Measurements from ENCODE around the gene NPTXR.
A peak's percentile ranks its signal among the peaks of the same experiment; 100 is the strongest.

Gene NPTXR

GRCh38 chr22:38802671-38803121, 41.1 kb downstream of the NPTXR start:
- DNase-seq (no peak), ATAC-seq (replicated peaks) (no peak)
- Mint-ChIP-seq H3K4me3 (no peak overlapping the region), H3K27me3 (peaks cover 38 to 42% of the 10 kb centered on the region in 2 donors), H3K9me3 (peaks cover 0 to 2% of the 10 kb centered on the region in 2 donors), H3K27ac (no peak overlapping the region), H3K36me3 (ENCODE audit: insufficient read depth) (no peaks in the 10 kb centered on the region), H3K4me1 (ENCODE audit: low read depth in 2 of 2) (peaks cover 7 to 10% of the 10 kb centered on the region in 2 donors)

DNA sequence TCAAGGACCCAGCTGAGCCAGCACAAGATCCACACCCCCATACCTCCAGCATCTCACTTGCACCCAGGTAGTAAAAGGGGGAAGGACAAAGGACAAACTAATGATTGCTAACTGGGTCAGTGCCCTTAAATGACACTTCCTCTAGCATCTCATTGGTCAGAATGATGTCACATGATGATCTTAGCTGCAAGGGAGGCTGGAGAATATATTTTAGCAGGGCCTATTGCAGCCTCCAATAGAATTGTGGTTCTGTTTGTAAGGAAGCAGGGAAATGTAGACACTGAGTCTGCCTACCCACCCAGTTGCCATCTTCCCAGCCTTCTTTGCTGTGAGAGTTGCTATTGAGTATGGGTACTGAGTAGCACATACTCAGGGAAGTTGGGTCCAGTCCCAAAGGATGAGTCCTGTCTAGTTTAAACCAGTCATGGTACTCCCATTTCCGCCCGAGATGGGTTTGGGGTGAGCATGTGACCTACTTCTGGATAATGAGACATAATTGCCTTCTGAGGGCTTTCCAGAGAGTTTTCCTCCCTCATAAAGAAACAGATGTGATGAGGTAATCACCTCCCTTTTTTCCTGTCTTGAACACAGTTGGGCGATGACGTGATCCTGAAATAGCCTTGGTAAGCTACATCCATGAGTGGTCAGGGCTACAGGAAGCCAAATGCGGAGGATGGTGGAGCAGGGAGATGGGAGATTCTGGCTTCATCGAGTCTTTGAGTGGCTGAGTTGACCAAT, 44.4 kb downstream of the NPTXR start:
- ATAC-seq (replicated peaks), result no peak
- Mint-ChIP-seq H3K9me3 (peaks cover 0 to 2% of the 10 kb centered on the region in 2 donors), H3K27me3 (peaks cover 57 to 64% of the 10 kb centered on the region in 2 donors), H3K4me3 (no peak overlapping the region), H3K4me1 (ENCODE audit: low read depth in 2 of 2) (peaks cover 7 to 10% of the 10 kb centered on the region in 2 donors), H3K27ac (no peak overlapping the region), H3K36me3 (ENCODE audit: insufficient read depth) (no peaks in the 10 kb centered on the region)
- no peak for DNase-seq

DNA sequence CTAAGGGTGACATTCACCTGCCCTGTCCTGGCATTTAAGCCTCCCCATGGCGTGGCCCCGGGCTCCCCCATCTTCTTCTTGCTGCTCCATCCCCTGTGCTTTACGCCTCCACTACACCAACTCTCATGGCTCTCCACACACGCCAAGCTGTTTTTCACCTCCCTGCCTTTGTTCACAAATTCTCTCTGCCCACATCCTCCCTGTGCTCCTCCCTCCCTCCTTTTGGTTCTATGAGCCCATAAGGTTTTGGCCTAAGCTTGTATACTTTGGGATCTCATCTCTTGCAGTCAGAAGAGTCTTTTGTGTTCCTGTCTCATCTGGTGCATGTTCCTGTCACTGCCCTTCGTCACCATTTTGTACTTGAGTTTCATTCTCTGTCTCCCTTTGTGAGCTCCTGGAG, 45.3 kb downstream of the NPTXR start:
- Mint-ChIP-seq H3K27ac (no peak overlapping the region), H3K4me3 (no peak overlapping the region), H3K4me1 (ENCODE audit: low read depth in 2 of 2) (peaks cover 8 to 9% of the 10 kb centered on the region in 2 donors), H3K27me3 (peaks cover 50 to 58% of the 10 kb centered on the region in 2 donors), H3K9me3 (peaks cover 0 to 2% of the 10 kb centered on the region in 2 donors), H3K36me3 (ENCODE audit: insufficient read depth) (no peaks in the 10 kb centered on the region)
- DNase-seq (no peak), ATAC-seq (replicated peaks) (no peak)

GRCh38 chr22:38796262-38796957, 47.4 kb downstream of the NPTXR start:
- H3K4me1 Mint-ChIP-seq (ENCODE audit: low read depth in 2 of 2), result peaks cover 14 to 15% of the 10 kb centered on the region in 2 donors
- no peak overlapping the region for H3K27ac Mint-ChIP-seq
- H3K4me3 Mint-ChIP-seq, result no peak overlapping the region
- DNase-seq (no peak), ATAC-seq (replicated peaks) (no peak)
- H3K9me3 Mint-ChIP-seq, result peaks cover 0 to 2% of the 10 kb centered on the region in 2 donors
- H3K36me3 Mint-ChIP-seq (ENCODE audit: insufficient read depth), result peaks cover 3% of the 10 kb centered on the region
- H3K27me3 Mint-ChIP-seq, result peaks cover 38 to 47% of the 10 kb centered on the region in 2 donors

DNA sequence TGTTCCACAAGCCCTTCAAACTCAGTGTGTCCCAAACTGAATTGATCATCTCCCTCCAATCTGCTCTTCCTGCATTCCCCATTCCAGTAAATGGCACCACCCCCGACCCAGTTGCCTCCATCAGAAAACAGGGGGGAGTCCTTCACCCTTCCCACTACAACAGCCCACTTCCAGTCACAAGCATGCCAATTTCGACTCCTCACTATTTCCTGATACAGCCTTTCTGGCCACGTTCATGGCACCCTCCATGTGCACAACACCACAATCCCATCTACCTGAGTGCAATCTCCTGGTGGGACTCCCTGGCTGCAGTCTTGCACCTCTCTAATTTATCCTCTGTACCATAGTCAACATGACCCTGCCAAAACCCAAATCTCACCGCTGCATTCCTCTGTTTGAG, 48.3 kb downstream of the NPTXR start:
- peaks cover 14 to 15% of the 10 kb centered on the region in 2 donors for H3K4me1 Mint-ChIP-seq (ENCODE audit: low read depth in 2 of 2)
- H3K9me3 Mint-ChIP-seq, result peaks cover 0 to 2% of the 10 kb centered on the region in 2 donors
- peaks cover 3% of the 10 kb centered on the region for H3K36me3 Mint-ChIP-seq (ENCODE audit: insufficient read depth)
- H3K27ac Mint-ChIP-seq, result no peak overlapping the region
- no peak for DNase-seq
- H3K4me3 Mint-ChIP-seq, result no peak overlapping the region
- H3K27me3 Mint-ChIP-seq, result peaks cover 31 to 39% of the 10 kb centered on the region in 2 donors
- ATAC-seq (replicated peaks), result no peak

DNA sequence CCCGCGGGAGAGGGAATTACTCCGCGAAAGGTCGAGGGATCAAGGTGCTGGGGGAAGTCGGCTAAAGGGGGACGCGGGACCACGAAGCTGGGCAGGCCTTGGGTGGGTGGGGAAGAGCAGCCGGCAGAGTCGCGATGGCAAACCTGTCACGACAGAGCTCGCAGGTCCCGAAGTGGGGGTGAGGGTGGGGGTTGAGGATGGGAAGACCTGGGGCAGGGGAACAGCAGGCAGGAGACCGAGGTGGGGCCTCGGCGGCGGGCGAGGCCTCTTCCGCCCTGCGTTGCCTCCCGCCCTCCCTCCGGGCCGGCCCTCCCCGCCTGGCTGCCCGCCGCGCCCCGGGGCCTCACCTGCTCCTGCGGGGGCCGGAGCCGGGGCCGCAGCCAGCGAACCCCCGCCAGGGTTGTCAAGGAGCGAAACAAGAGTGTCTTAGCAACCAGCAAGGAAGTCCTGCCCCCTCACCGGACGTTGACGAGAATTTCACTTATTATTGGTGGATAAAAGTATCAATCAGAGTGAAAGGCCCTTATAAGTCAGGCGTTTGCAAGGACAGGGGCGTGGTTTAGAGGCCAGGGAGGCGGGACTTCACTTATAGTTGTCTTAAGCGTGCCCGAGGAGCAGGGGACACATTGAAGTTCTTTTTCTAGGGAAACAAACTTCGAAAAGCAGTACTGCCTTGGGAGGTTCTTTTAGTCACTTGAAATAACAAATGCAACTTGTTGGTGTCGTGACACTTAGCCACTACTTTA, 49.9 kb downstream of the NPTXR start, which contains the start of gene DNAL4:
DNAL4 (minus strand) TSS at position 423 of the 746 bp plus-strand sequence. CDS start 11,412 bp downstream, outside the sequence.
- Mint-ChIP-seq H3K9me3 (peaks cover 0 to 1% of the 10 kb centered on the region in 2 donors), H3K27ac (peak within 1 kb of the TSS; percentile 87 to 92), H3K27me3 (peaks cover 31 to 34% of the 10 kb centered on the region in 2 donors), H3K4me3 (peak within 1 kb of the TSS; percentile 85 to 90), H3K4me1 (ENCODE audit: low read depth in 2 of 2) (peaks cover 14 to 15% of the 10 kb centered on the region in 2 donors), H3K36me3 (ENCODE audit: insufficient read depth) (peaks cover 3% of the 10 kb centered on the region)
- DNase-seq, result peak; percentile 89 to 94 (median 93)
- ATAC-seq (replicated peaks), result peak; percentile 96

- peak overlapping the region; percentile 85 to 90 for H3K4me3 Mint-ChIP-seq
- peaks cover 3% of the 10 kb centered on the region for H3K36me3 Mint-ChIP-seq (ENCODE audit: insufficient read depth)
- peak overlapping the region; percentile 87 to 92 for H3K27ac Mint-ChIP-seq
- peaks cover 26 to 28% of the 10 kb centered on the region in 2 donors for H3K27me3 Mint-ChIP-seq
- peaks cover 8 to 9% of the 10 kb centered on the region in 2 donors for H3K4me1 Mint-ChIP-seq (ENCODE audit: low read depth in 2 of 2)
- no peak for ATAC-seq (replicated peaks)
- H3K9me3 Mint-ChIP-seq, result no peaks in the 10 kb centered on the region
- DNase-seq, result peak in 1 of 3 experiments; percentile 7
These were observed 50.5 kb downstream of the NPTXR start for GRCh38 chr22:38793317-38793716.

- DNase-seq (no peak), ATAC-seq (replicated peaks) (no peak)
- Mint-ChIP-seq H3K27ac (peak overlapping the region; percentile 87 to 92), H3K4me3 (peak overlapping the region; percentile 85 to 90), H3K27me3 (peaks cover 21 to 23% of the 10 kb centered on the region in 2 donors), H3K4me1 (ENCODE audit: low read depth in 2 of 2) (peaks cover 7 to 8% of the 10 kb centered on the region in 2 donors), H3K9me3 (no peaks in the 10 kb centered on the region), H3K36me3 (ENCODE audit: insufficient read depth) (peaks cover 3% of the 10 kb centered on the region)
These were observed 51.0 kb downstream of the NPTXR start for GRCh38 chr22:38792833-38793232.

DNA sequence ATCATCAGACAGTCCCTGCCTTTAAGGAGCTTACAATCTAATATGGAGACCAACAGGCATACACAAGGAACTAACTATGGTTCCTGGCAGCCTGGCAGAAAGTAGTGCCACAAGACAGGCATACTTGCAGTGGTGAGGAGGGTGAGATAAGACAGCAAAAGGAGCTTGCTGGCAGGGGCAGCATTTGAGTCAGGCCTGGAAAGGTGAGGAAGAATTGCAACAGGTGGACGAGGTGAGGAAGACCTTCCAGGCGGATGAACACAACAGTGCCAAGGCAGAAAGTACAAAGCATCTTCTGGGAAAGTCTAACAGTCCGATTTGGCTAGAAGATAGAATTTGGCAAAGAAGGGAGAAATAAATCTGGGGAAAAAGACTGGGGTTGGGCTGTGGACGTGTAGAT, 54.2 kb downstream of the NPTXR start:
- DNase-seq (no peak), ATAC-seq (replicated peaks) (no peak)
- no peaks in the 10 kb centered on the region for H3K27me3 Mint-ChIP-seq
- H3K27ac Mint-ChIP-seq, result no peak overlapping the region
- no peaks in the 10 kb centered on the region for H3K9me3 Mint-ChIP-seq
- peaks cover 7 to 8% of the 10 kb centered on the region in 2 donors for H3K4me1 Mint-ChIP-seq (ENCODE audit: low read depth in 2 of 2)
- no peak overlapping the region for H3K4me3 Mint-ChIP-seq
- peaks cover 3% of the 10 kb centered on the region for H3K36me3 Mint-ChIP-seq (ENCODE audit: insufficient read depth)

GRCh38 chr22:38788846-38789245, 55.0 kb downstream of the NPTXR start:
- no peak overlapping the region for H3K27ac Mint-ChIP-seq
- H3K36me3 Mint-ChIP-seq (ENCODE audit: insufficient read depth), result peaks cover 3% of the 10 kb centered on the region
- DNase-seq (no peak), ATAC-seq (replicated peaks) (no peak)
- H3K27me3 Mint-ChIP-seq, result no peaks in the 10 kb centered on the region
- peaks cover 7 to 9% of the 10 kb centered on the region in 2 donors for H3K4me1 Mint-ChIP-seq (ENCODE audit: low read depth in 2 of 2)
- no peaks in the 10 kb centered on the region for H3K9me3 Mint-ChIP-seq
- no peak overlapping the region for H3K4me3 Mint-ChIP-seq

DNA sequence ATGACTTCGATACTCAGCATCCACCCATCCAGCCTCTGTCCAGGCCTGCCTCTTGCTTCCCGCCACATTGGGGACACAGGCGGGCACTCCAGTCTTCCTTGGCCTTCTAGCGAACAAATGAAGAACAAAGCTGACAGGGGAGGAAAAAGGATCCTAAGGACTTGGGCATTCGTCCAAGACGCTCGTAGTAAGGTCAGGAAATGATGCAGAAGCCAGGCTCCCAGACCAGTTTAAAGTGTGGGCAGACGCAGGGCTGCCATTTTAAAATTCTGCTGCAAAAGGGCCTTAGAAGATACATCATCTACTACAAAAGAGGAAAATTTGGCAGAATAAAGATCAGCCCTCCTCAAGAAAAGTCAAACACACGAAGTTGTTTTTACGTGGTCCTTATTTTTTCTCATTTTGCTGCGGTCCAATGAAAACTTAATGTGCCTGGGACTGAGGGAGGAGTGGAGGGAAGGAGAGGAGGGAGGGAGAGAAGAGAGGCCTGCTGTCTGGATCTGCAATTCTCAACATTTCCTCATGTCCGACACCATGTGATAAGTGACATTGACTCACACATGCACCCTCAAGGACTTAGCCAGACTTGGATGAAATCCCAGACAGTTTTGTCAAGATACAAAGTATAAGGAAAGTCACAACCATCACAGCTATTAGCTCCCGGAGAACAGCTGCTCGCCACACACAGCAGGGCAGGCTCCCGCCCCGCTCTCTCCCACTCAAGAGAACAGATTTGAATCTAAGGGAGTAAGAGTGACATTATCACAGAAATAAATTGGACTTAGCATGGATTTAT, 55.6 kb downstream of the NPTXR start:
- Mint-ChIP-seq H3K36me3 (ENCODE audit: insufficient read depth) (peaks cover 3% of the 10 kb centered on the region), H3K4me3 (no peak overlapping the region), H3K9me3 (no peaks in the 10 kb centered on the region), H3K4me1 (ENCODE audit: low read depth in 2 of 2) (peaks cover 7 to 9% of the 10 kb centered on the region in 2 donors), H3K27me3 (no peaks in the 10 kb centered on the region), H3K27ac (no peak overlapping the region)
- ATAC-seq (replicated peaks) (no peak), DNase-seq (no peak)

GRCh38 chr22:38786631-38787030, 57.2 kb downstream of the NPTXR start:
- Mint-ChIP-seq H3K4me1 (ENCODE audit: low read depth in 2 of 2) (peaks cover 5 to 7% of the 10 kb centered on the region in 2 donors), H3K27me3 (no peaks in the 10 kb centered on the region), H3K27ac (no peak overlapping the region), H3K4me3 (no peak overlapping the region), H3K9me3 (no peaks in the 10 kb centered on the region), H3K36me3 (ENCODE audit: insufficient read depth) (peaks cover under 1% of the 10 kb centered on the region)
- ATAC-seq (replicated peaks) (no peak), DNase-seq (no peak)
